ENCODE data around the gene METTL3.
A peak's percentile ranks its signal among the peaks of the same experiment; 100 is the strongest.

METTL3 gene

GRCh38 chr14:21486640-21487087 lies 24.5 kb downstream of the METTL3 start:
- Histone ChIP-seq H3K79me2 (ENCODE audit: insufficient read depth, low read length) (0 out of 2 replicates have a peak, but pooled peaks cover 9% of the 10 kb centered on the region), H3K4me3 (ENCODE audit: low read length, poor library complexity, severe bottlenecking) (no peak overlapping the region), H3K9ac (ENCODE audit: low read depth, low read length, poor library complexity, severe bottlenecking) (no peak overlapping the region), H3K9me2 (replicated peaks; ENCODE audit: low read depth, low read length) (no peaks in the 10 kb centered on the region), H4K20me1 (ENCODE audit: insufficient read depth, low read length, poor library complexity, severe bottlenecking) (no peaks in the 10 kb centered on the region), H2AFZ (ENCODE audit: low read length) (no peak overlapping the region), H3K4me1 (ENCODE audit: insufficient read depth, low read length, poor library complexity, severe bottlenecking) (no peaks in the 10 kb centered on the region), H3K27me3 (ENCODE audit: insufficient read depth, low read length, poor library complexity, severe bottlenecking) (no peaks in the 10 kb centered on the region), H3K4me2 (ENCODE audit: low read depth, low read length, poor library complexity, severe bottlenecking) (no peak overlapping the region), H3K36me3 (ENCODE audit: insufficient read depth, low read length) (peaks cover 39% of the 10 kb centered on the region; the same call in 1 of the 2 replicates), H3F3A (ENCODE audit: low read depth) (peaks cover 2% of the 10 kb centered on the region; the same call in 1 of the 2 replicates), H3K9me3 (ENCODE audit: insufficient read depth, low read depth, low read length) (no peaks in the 10 kb centered on the region)
- TF ChIP-seq CTCF (conservative IDR thresholded peaks at IDR 0.05; ENCODE audit: low read length) (no peak), EZH2phosphoT487 (IDR thresholded peaks at IDR 0.05; ENCODE audit: borderline replicate concordance) (no peak)

GRCh38 chr14:21476925-21477681 lies 34.0 kb downstream of the METTL3 start, which contains the start of the genes RAB2B and TOX4:
Gene RAB2B, minus strand, starts transcription at chr14:21476959. Its CDS starts 87 bp downstream, at chr14:21476872.
Gene TOX4, plus strand, starts transcription at chr14:21477195. Its CDS starts 84 bp downstream, at chr14:21477279.
- H3K79me2 ChIP-seq (ENCODE audit: insufficient read depth, low read length): peaks cover 61% of the 10 kb centered on the region
- H3K4me3 ChIP-seq (ENCODE audit: low read length, poor library complexity, severe bottlenecking): peak within 1 kb of the TSS; percentile 91
- H3K9me3 ChIP-seq (ENCODE audit: insufficient read depth, low read depth, low read length): no peaks in the 10 kb centered on the region
- peaks cover 21% of the 10 kb centered on the region for H3K4me1 ChIP-seq (ENCODE audit: insufficient read depth, low read length, poor library complexity, severe bottlenecking)
- H3K27me3 ChIP-seq (ENCODE audit: insufficient read depth, low read length, poor library complexity, severe bottlenecking): no peaks in the 10 kb centered on the region
- peak within 1 kb of the TSS; percentile 90 for H3K4me2 ChIP-seq (ENCODE audit: low read depth, low read length, poor library complexity, severe bottlenecking)
- peak within 1 kb of the TSS; percentile 96 for H2AFZ ChIP-seq (ENCODE audit: low read length)
- no peaks in the 10 kb centered on the region for H3F3A ChIP-seq (ENCODE audit: low read depth)
- no peaks in the 10 kb centered on the region for H3K9me2 ChIP-seq (replicated peaks; ENCODE audit: low read depth, low read length)
- peaks cover 8% of the 10 kb centered on the region for H4K20me1 ChIP-seq (ENCODE audit: insufficient read depth, low read length, poor library complexity, severe bottlenecking)
- no peak for TF ChIP-seq EZH2phosphoT487 (IDR thresholded peaks at IDR 0.05; ENCODE audit: borderline replicate concordance)
- TF ChIP-seq CTCF (conservative IDR thresholded peaks at IDR 0.05; ENCODE audit: low read length): peak; percentile 95
- H3K36me3 ChIP-seq (ENCODE audit: insufficient read depth, low read length): no peaks in the 10 kb centered on the region
- H3K9ac ChIP-seq (ENCODE audit: low read depth, low read length, poor library complexity, severe bottlenecking): peak within 1 kb of the TSS; percentile 87

GRCh38 chr14:21476523-21476924 lies 34.6 kb downstream of the METTL3 start:
- Histone ChIP-seq H3F3A (ENCODE audit: low read depth) (no peaks in the 10 kb centered on the region), H3K4me2 (ENCODE audit: low read depth, low read length, poor library complexity, severe bottlenecking) (peak overlapping the region; percentile 87), H2AFZ (ENCODE audit: low read length) (peak overlapping the region; percentile 96), H3K9me3 (ENCODE audit: insufficient read depth, low read depth, low read length) (no peaks in the 10 kb centered on the region), H3K36me3 (ENCODE audit: insufficient read depth, low read length) (no peaks in the 10 kb centered on the region), H3K4me3 (ENCODE audit: low read length, poor library complexity, severe bottlenecking) (peak overlapping the region; percentile 91), H3K9ac (ENCODE audit: low read depth, low read length, poor library complexity, severe bottlenecking) (peak overlapping the region; percentile 81), H3K4me1 (ENCODE audit: insufficient read depth, low read length, poor library complexity, severe bottlenecking) (peaks cover 21% of the 10 kb centered on the region), H3K27me3 (ENCODE audit: insufficient read depth, low read length, poor library complexity, severe bottlenecking) (no peaks in the 10 kb centered on the region), H4K20me1 (ENCODE audit: insufficient read depth, low read length, poor library complexity, severe bottlenecking) (peaks cover 8% of the 10 kb centered on the region), H3K79me2 (ENCODE audit: insufficient read depth, low read length) (peaks cover 61% of the 10 kb centered on the region), H3K9me2 (replicated peaks; ENCODE audit: low read depth, low read length) (no peaks in the 10 kb centered on the region)
- TF ChIP-seq CTCF (conservative IDR thresholded peaks at IDR 0.05; ENCODE audit: low read length) (no peak), EZH2phosphoT487 (IDR thresholded peaks at IDR 0.05; ENCODE audit: borderline replicate concordance) (no peak)

Data from Loucy (cell line).